ENCODE measurements around the gene RPEL1.
"Not testable (repeated sequence)": the region's sequence is repeated elsewhere in the genome, so short reads cannot be mapped to it uniquely, and the experiment has no call there.

The RPEL1 gene

DNA sequence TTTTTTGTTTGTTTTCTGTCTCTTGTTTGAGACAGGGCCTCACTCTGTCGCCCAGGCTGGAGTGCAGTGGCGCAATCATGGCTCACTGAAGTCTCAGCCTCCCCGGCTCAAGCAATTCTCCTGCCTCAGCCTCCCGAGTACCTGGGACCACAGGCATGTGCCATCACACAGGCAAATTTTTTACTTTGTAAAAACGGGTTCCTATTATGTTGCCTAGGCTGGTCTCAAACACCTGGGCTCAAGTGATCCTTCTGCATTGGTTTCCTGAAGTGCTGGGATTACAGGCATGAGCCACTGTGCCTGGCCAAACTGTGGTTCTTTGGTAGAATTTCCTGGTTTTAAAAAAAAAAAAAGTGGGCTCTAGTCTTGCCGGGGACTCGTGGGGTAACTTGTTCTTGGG, at the start of gene RPEL1:
TSS of gene RPEL1 (plus strand) at position 301 of the 400 bp plus-strand sequence. CDS start 110 bp downstream, outside the sequence.
- not testable (repeated sequence) for DNase-seq

DNA sequence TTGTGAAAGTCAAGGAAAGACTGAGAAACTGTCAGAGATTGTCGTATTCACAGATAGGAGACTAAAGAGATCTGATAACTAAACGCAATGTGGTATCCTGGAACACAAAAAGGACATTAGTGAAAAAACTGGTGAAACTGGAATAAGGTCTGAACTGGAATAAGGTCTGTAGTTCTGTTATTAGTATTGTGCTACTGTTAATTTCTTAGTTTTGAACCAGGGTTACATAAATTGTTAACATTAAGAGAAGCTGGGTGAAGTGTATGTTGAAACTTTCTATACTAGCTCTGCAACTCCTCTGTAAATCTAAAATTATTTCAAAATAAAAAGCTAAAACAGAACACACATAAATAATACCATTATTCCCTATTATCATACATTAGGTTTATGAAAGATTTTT, 49.2 kb upstream of the RPEL1 start:
- no peak for DNase-seq

DNA sequence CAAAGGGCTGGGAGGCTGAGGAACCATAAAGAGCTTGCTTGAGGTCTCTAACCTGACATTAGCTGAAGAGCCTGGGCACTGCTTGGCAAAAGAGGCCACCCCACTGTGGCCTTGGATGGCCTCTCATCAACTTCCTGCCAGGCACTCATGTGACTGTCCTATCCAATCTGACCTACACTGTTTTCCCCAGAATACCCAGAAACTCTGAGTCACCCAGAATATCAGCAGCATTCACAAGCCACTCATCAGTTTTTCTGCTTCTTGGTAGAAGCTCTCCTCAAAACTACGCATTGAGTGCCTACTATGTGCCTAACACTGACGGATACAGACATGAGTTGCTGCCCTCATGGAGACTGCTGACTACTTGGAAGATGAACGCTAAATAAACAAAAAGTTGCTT, 48.5 kb upstream of the RPEL1 start:
- DNase-seq: no peak

DNA sequence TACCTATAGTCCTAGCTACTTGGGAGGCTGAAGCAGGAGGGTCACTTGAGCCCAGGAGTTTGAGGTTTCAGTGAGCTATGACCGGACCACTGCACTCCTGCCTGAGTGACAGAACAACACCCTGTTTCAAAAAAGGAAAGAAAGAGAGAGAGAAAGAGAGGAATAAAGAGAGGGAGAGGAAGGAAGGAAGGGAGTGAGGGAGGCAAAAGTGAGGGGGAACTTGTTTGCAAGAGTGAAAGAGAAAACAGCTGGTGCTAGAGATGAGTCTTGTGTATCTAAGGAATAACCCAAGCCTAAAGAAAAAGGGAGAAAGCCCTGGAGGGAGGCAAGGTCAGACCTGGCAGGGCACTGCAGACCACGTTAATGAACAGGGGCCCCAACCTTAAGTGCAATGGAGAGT, 47.8 kb upstream of the RPEL1 start:
- DNase-seq: no peak

DNA sequence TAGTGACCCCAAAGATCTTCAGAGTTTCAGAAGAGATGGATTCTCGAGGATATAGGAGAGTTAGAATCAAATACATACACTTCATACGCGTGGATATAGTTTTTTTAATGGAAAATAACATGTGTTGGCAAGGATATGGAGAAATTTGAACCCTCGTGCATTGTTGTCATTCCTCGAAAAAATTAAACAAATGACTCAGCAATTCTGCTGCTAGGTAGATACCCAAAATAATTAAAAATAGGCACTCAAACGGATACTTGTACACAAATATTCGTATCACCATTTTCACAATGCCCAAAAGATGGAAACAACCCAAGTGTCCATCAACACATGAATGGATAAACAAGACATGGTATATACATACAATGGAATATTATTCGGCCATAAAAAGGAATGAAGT, 47.0 kb upstream of the RPEL1 start:
- no peak for DNase-seq

DNA sequence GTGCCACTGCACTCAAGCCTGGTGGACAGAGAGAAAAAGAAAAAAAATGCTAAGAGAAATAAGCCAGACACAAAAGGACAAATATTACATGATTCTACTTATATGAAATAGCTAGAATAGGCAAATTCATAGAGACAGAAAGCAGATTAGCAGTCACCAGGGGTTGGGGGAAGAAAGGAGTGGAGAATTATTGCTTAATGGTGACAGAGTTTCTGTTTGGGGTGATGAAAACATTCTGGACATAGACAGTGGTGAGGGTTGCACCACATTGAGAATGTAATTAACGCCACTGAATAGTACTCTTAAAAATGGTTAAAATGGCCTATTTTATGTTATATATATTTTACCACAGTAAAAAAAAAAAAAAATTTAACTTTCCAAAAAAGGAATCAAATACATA, 46.2 kb upstream of the RPEL1 start:
- peak; percentile 40 for DNase-seq

DNA sequence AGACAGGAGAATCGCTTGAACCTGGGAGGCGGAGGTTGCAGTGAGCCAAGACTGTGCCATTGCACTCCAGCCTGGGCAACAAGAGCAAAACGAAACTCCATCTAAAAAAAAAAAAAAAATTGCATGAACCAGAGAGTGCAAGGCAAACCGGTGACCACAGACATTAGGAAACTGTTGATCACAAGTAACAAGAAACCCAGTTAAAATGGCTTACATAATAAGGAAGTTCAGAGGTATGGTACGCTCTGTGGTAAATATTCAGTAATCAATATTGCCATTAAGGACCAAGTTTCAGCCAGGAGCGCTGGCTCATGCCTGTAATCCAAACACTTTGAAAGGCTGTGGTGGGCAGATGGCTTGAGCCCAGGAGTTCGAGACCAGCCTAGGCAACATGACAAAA, 43.4 kb upstream of the RPEL1 start:
- peak; percentile 71 for DNase-seq

DNA sequence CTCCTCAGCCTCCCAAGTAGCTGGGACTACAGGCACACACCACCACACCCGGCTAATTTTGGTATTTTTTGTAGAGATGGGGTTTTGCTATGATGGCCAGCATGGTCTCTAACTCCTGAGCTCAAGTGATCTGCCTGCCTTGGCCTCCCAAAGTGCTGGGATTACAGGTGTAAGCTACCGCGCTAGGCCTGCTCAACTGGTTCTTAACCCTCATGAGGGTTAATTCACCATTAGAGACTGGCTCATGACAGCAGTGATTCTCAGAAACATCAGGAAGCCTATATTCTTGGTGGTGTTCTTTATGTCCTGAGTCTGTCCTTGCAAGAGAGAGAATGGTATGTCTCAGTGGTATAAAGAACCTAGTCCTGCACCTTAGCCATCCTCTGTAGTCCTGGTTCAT, 42.2 kb upstream of the RPEL1 start:
- no peak for DNase-seq

DNA sequence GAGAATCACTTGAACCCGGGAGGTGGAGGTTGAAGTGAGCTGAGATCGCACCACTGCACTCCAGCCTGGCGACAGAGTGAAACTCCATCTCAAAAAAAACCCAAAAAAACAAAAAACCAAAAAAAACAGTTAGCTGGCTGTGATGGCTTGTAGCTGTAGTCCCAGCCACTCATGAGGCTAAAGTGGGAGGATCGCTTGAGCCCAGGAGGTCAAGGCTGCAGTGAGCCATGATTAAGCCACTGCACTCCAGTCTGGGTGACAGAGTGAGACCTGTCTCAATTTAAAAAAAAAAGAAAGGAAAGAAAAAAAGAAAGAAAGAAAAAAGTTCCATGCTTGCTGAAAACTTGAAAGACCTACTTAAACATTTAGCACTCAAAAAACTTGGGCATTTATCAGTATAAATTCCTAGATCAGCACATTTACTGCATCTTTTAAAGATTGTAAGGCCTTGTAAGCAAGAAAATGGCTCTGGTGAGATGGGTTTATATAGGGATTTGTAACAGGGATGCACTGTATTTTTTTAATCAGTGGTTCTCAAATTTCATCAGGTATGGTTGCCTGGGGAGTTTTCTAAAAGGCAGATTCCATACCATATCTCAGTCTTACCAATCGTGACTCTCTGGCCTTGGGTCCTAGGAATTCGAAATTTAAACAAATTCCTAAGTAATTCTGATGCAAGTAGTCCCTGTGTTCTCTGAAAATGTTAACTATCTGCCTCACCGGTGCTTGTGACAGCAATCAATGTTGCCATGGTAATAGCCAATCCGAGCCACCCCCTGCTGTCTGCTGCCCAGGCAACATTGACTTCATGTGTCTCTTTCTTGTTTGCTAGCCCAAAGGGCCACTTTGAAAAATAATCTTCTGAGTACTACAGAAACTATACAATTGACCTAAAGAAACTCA, 41.1 kb upstream of the RPEL1 start:
- no peak for DNase-seq

DNA sequence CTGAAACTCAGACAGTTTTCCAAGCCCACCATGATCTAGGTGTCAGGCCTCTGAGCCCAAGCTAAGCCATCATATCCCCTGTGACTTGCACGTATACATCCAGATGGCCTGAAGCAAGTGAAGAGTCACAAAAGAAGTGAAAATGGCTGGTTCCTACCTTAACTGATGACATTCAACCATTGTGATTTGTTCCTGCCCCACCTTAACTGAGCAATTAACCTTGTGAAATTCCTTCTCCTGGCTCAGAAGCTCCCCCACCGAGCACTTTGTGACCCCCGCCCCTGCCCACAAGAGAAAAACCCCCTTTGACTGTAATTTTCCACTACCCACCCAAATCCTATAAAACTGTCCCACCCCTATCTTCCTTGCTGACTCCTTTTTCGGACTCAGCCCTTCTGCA, 40.3 kb upstream of the RPEL1 start:
- DNase-seq: not testable (repeated sequence)

DNA sequence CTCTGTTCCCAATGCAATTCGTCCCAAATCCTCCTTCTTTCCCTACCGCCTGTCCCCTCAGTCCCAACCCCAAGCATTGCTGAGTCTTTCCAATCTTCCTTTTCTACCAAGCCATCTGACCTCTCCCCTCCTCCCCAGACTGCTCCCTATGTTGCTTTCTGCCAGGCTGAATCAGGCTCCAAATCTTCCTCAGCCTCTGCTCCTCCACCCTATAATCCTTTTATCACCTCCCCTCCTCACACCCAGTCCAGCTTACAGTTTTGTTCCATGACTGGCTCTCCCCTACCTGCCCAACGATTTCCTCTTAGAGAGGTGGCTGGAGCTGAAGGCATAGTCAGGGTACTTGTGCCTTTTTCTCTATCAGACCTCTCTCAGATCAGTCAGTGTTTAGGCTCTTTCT, 39.0 kb upstream of the RPEL1 start:
- DNase-seq: not testable (repeated sequence)

DNA sequence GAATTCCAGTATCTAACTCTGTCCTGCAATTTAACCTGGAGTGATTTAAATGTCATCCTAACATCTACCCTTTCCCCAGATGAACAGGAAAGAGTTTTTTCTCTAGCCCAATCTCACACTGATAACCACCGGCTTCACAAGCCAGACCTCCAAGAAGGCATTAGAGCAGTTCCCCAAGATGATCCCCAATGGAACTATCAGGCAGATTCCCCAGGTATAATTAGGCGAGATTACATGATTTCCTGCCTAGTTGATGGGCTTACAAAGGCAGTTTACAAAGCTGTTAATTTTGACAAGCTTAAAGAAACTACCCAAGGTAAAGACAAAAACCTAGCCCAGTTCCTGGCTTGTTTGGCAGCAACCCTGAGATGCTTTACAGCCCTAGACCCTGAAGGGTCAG, 38.5 kb upstream of the RPEL1 start:
- no peak for DNase-seq

DNA sequence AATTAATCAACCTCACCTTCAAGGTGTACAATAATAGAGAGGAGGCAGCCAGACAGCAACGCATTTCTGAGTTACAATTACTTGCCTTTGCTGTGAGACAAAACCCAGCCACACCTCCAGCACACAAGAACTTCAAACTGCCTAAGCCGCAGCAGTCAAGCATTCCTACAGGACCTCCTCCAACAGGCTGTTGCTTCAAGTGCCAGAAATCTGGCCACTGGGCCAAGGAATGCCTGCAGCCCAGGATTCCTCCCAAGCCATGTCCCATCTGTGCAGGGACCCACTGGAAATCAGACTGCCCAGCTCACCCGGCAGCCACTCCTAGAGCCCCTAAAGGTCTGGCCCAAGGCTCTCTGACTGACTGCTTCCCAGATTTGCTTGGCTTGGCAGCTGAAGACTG, 38.0 kb upstream of the RPEL1 start:
- DNase-seq: not testable (repeated sequence)

DNA sequence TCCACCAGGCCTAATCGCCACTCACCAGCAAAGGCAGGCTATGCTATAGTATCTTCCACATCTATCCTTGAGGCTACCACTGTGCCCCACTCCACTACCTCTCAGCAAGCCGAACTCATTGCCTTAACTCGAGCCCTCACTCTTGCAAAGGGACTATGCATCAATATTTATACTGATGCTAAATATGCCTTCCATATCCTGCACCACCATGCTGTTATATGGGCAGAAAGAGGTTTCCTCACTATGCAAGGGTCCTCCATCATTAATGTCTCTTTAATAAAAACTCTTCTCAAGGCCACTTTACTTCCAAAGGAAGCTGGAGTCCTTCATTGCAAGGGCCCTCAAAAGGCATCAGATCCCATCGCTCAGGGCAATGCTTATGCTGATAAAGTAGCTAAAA, 35.4 kb upstream of the RPEL1 start:
- not testable (repeated sequence) for DNase-seq

DNA sequence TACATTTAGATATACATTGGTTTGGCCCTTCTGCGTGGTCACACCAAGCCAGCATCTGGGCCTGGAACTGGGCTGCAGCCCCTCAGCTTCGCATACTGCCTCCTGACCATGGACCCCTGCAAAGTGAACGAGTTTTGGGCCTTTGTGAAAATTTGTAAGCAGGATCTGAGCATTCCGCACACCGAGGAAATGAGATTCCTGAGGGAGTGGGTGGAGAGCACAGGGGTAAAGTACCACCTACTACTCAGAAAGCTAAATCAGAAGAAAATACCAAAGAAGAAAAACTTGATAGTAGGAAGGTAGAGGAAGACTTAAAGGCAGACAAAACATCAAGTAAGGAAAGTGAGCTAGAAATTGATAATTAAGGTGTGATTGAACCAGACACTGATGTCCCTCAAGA, 30.1 kb upstream of the RPEL1 start:
- no peak for DNase-seq

DNA sequence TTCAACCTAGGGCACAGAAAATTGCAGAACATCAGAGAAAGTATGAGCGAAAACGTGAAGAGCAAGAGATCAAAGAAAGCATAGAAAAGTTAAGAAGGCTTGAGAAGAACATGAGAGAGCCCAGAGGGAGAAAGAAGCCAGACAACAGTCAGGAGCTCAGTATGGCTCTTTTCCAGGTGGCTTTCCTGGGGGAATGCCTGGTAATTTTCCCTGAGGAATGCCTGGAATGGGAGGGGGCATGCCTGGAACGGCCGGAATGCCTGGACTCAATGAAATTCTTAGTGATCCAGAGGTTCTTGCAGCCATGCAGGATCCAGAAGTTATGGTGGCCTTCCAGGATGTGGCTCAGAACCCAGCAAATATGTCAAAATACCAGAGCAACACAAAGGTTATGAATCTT, 29.3 kb upstream of the RPEL1 start:
- not testable (repeated sequence) for DNase-seq

DNA sequence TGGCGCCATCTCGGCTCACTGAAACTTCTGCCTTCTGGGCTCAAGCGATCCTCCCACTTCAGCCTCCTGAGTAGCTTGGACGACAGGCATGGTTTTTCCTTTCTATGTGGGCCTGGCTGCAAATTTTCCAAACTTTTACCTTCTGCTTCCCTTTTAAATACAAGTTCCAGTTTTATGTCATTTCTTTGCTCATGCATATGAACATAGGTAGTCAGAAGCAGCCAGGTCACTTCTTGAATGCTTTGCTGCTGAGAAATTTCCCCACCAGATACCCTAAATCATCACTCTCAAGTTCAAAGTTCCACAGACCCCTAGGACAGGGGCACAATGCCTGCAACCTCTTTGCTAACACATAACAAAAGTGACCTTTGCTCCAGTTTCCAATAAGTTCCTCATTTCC, 21.6 kb upstream of the RPEL1 start:
- no peak for DNase-seq

DNA sequence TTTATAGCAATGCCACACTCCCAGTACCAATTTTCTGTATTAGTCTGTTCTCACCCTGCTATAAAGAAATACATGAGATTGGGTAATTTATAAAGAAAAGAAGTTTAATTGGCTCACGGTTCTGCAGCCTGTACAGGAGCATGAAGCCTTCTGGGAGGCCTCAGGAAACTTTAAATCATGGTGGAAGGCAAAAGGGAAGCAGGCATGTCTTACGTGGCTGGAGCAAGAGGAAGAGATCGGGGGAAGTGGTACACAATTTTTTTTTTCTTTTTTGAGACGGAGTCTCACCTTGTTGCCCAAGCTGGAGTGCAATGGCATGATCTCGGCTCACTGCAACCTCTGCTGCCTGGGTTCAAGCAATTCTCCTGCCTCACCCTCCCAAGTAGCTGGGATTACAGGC, 21.0 kb upstream of the RPEL1 start:
- not testable (repeated sequence) for DNase-seq

DNA sequence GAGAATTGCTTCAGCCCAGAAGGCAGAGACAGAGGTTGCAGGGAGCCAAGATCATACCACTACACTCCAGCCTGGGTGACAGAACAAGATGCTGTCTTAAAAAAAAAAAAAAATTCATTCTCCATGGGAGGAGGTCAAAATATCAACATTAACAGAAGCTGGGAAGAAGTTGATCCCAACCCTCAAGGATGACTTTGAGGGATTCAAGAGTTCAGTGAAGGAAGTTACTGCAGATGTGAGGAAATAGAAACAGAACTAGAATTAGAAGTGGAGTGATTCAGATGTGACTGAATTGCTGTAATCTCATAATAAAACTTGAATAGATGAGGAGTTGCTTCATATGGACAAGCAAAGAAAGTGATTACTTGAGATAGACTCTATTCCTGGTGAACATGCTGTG, 19.7 kb upstream of the RPEL1 start:
- no peak for DNase-seq

DNA sequence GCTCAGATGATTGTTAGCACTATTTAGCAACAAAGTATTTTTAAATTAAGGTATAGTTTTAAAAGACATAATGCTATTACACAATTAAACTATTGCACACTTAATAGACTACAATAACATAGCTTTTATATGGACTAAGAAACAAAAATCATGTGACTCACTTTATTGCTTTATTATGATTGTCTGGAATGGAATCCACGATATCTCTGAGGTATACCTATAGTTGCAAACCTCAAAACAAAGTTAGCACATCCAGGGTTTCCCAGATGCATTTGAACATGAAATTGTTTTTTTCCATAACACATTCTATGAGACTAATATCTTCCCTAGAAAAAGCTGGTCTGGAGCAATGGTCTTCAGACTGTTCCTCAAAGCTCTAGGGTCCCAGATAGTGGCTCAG, 18.3 kb upstream of the RPEL1 start:
- no peak for DNase-seq

DNA sequence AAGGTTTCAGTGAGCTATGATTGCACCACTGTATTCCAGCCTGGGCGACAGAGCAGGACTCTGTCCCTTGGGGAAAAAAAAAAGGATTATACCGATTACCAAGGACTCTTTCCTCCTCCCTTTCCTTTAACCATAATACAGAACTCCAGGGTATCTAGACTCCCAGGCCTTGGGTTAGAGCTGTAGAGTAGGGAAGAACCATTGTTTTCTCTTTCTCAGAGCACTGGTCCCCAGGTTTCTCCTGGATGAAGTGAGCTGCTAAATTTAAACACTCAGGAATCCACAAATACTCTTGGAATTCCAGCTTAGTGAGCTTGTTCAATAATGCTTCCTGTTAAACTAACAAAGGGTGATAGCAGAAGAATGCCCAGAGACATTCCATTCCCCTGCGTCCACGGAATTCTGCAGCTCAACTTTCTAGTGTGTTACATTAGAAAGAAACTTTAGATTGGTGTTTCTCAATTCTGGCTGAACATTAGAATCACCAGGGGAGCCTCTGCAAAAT, 14.6 kb upstream of the RPEL1 start:
- no peak for DNase-seq

DNA sequence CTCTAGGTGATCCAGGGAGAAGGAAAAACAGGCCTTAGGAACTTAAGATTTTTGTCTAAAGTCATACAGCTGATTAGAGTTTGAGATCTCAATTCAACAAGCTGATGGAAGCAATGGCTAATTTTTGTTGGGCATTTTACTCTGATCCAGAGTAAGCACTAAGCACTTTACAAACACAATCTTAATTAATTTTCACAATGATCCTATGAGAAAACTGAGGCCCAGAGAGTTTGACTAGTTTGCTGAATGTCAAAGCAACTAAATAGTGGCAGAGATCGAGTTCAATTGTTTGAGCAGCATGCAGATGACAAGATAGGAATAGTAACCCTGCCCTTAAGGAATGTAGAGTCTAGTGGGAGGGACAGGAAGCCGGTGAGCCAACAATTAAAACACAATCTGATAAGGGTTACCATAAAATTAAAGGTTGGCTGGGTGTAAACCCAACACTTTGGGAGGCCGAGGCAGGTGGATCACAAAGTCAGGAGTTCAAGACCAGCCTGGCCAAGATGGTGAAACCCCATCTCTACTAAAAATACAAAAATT, 13.5 kb upstream of the RPEL1 start:
- DNase-seq: no peak

DNA sequence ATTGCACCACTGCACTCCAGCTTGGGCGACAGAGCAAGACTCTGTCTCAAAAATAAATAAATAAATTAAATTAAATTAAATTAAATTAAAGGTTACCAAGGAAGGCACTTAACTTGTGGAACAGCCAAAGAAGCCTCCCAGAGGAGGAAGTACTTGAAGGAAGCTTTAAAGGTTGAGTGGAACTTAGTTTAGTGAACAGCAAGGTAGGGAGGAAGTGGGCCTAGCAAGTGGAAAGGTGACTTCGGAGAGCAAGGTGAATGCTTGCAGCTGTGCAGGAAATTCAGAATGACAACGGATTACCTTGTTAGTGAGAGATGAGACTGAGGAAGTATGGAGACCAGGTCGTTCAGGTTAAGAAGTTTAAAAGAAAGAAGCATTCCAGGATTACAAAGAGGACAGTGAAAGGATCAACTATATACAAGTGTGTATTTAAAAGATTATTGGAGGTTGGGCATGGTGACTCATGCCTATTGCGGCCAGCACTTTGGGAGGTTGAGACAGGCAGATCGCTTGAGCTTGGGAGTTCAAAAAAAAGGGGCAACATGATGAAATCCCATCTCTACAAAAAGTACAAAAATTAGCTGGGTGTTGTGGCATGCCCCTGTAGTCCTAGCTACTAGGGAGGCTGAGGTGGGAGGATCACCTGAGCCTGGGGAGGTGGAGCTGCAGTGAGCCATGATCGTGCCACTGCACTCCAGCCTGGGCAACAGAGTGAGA, 12.8 kb upstream of the RPEL1 start:
- no peak for DNase-seq

DNA sequence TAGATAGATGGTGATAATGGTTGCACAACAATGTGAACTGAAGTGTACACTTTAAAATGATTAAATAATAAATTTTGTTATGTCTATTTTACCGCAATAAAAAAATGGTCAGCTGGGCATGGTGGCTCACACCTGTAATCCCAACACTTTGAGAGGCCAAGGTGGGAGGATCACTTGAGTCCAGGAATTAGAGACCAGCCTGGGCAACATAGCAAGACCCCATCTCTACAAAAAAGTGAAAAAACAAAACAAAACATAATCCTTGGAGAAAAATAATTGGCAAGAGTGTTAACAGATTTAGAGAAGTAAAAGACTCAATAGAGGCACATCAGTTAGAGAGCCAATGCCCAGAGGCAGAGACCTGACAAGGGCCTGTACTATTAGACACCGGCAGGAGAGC, 9.9 kb upstream of the RPEL1 start:
- no peak for DNase-seq

Data from SIG-M5 (cell line).